PC-3 (cell line): Measurements from ENCODE around the gene WTIP. TPM values are rescaled to one million over a fixed set of nuclear protein-coding genes. Genes with fewer than 3 reads are reported as not detected.

Experiments used
- ATAC-seq: fragments of 200-7000 bp; cut with Tn5 transposase; 2 replicates; pipeline ENCODE4 v1.9.1; 2020; ENCODE audit warnings: mild to moderate bottlenecking, moderate library complexity
- BruUV-seq: library from RNA; stranded (reverse); fragments of 400-500 nt; replicated peaks from 2 replicates; lab custom pipeline; 2021; lab: Mats Ljungman, UMichigan
- CTCF ChIA-PET: fragments of 300-600 bp; sonication (Branson Sonifier 250); formaldehyde crosslinking; loops from one replicate; lab custom pipeline; 2022; ENCODE audit warnings: antibody characterized with exemption; lab: Charles Lee
- POLR2A ChIA-PET: fragments of 300-600 bp; sonication (Branson Sonifier 250); formaldehyde crosslinking; loops from one replicate; lab custom pipeline; 2022; ENCODE audit warnings: antibody characterized with exemption; ENCODE audit not compliant: unreplicated experiment; lab: Charles Lee
- DNase-seq: peaks from one replicate; pipeline ENCODE4 v3.0.0-alpha.2; 2015
- H2AFZ ChIP-seq: fragments of 300-600 bp; sonication (generic); 2 replicates; pipeline ENCODE4 v1.6.0; 2016; ENCODE audit warnings: antibody characterized with exemption, low read length
- H3F3A ChIP-seq: fragments of 300-600 bp; sonication (generic); one replicate; pipeline ENCODE4 v1.6.0; 2017; ENCODE audit warnings: antibody characterized with exemption, low read length, control low read depth, mild to moderate bottlenecking; ENCODE audit not compliant: unreplicated experiment
- H3K27ac ChIP-seq: fragments of 300-600 bp; sonication (generic); 2 replicates; pipeline ENCODE4 v1.5.1; 2016; ENCODE audit warnings: mild to moderate bottlenecking, low read length
- H3K27me3 ChIP-seq: fragments of 300-600 bp; sonication (generic); 2 replicates; pipeline ENCODE4 v1.6.1; 2016; ENCODE audit warnings: low read length, mixed read lengths
- H3K36me3 ChIP-seq: fragments of 300-600 bp; sonication (generic); 2 replicates; pipeline ENCODE4 v1.6.1; 2016; ENCODE audit warnings: low read depth, mixed run types, low read length, mixed read lengths
- H3K4me1 ChIP-seq: fragments of 300-600 bp; sonication (generic); 2 replicates; pipeline ENCODE4 v1.5.1; 2016; ENCODE audit warnings: low read length; ENCODE audit not compliant: insufficient read depth
- H3K4me2 ChIP-seq: fragments of 300-600 bp; sonication (generic); 2 replicates; pipeline ENCODE4 v1.6.0; 2016; ENCODE audit warnings: low read length
- H3K4me3 ChIP-seq: fragments of 300-600 bp; sonication (generic); 2 replicates; pipeline ENCODE4 v1.5.1; 2016; ENCODE audit warnings: mild to moderate bottlenecking, low read length, mixed read lengths
- H3K79me2 ChIP-seq: fragments of 300-600 bp; sonication (generic); 2 replicates; pipeline ENCODE4 v1.6.1; 2017; ENCODE audit warnings: low read length, mixed read lengths
- H3K9ac ChIP-seq: fragments of 300-600 bp; sonication (generic); 2 replicates; pipeline ENCODE4 v1.6.0; 2016; ENCODE audit warnings: mild to moderate bottlenecking, low read length
- H3K9me2 ChIP-seq: fragments of 300-600 bp; sonication (generic); replicated peaks from 2 replicates; pipeline ENCODE4 v1.6.1; 2016; ENCODE audit warnings: mixed run types, low read length, mixed read lengths
- H3K9me3 ChIP-seq: fragments of 300-600 bp; sonication (generic); 2 replicates; pipeline ENCODE4 v1.6.1; 2016; ENCODE audit warnings: low read length, mixed read lengths
- H4K20me1 ChIP-seq: fragments of 300-600 bp; sonication (generic); 2 replicates; pipeline ENCODE4 v1.6.1; 2016; ENCODE audit warnings: low read length, mixed read lengths
- EZH2 ChIP-seq: fragments of 300-600 bp; sonication (generic); IDR thresholded peaks from one replicate; pipeline ENCODE4 v1.6.1; 2017; ENCODE audit warnings: antibody characterized with exemption, mild to moderate bottlenecking, low read length; ENCODE audit not compliant: unreplicated experiment
- EZH2phosphoT487 ChIP-seq: fragments of 300-600 bp; sonication (generic); IDR thresholded peaks from 2 replicates; pipeline ENCODE4 v1.6.1; 2018; ENCODE audit warnings: mild to moderate bottlenecking, antibody characterized with exemption, low read length, borderline replicate concordance
- intact Hi-C: fragments of 100-400 bp; cut with micrococcal nuclease; formaldehyde crosslinking; loops from 2 replicates; pipeline ENCODE4 v1.9.0; 2023
- total RNA-seq: library from RNA; depleted of rRNA; stranded (reverse); fragments of >200 nt; gene quantifications from 2 replicates; pipeline ENCODE4 v1.2.3, GENCODE V29; 2014
- TF ChIP-seq, protein P1 (sequence below): fragments of 300-600 bp; sonication (generic); conservative IDR thresholded peaks from 2 replicates; pipeline ENCODE4 v1.5.1; 2017; ENCODE audit warnings: antibody characterized with exemption, low read depth, mild to moderate bottlenecking, low read length

Gene WTIP
- total RNA-seq, 1 experiment from 2014 or later: 5.2 TPM

- Histone ChIP-seq H3K9me3 (no peaks in the 10 kb centered on the region), H3F3A (no peaks in the 10 kb centered on the region), H3K4me2 (no peak overlapping the region), H3K4me3 (no peak overlapping the region), H3K79me2 (no peaks in the 10 kb centered on the region), H3K9ac (no peak overlapping the region), H3K4me1 (no peaks in the 10 kb centered on the region), H2AFZ (no peak overlapping the region), H3K9me2 (no peaks in the 10 kb centered on the region), H3K36me3 (no peaks in the 10 kb centered on the region), H4K20me1 (no peaks in the 10 kb centered on the region), H3K27ac (no peak overlapping the region), H3K27me3 (no peaks in the 10 kb centered on the region; the same call in 1 of the 2 replicates)
- intact Hi-C loops: no loop called here
- ChIA-PET POLR2A (no interaction called here), CTCF (no interaction called here)
- TF ChIP-seq EZH2: no peak
- TF ChIP-seq EZH2phosphoT487: no peak
- TF ChIP-seq, protein P1, sequence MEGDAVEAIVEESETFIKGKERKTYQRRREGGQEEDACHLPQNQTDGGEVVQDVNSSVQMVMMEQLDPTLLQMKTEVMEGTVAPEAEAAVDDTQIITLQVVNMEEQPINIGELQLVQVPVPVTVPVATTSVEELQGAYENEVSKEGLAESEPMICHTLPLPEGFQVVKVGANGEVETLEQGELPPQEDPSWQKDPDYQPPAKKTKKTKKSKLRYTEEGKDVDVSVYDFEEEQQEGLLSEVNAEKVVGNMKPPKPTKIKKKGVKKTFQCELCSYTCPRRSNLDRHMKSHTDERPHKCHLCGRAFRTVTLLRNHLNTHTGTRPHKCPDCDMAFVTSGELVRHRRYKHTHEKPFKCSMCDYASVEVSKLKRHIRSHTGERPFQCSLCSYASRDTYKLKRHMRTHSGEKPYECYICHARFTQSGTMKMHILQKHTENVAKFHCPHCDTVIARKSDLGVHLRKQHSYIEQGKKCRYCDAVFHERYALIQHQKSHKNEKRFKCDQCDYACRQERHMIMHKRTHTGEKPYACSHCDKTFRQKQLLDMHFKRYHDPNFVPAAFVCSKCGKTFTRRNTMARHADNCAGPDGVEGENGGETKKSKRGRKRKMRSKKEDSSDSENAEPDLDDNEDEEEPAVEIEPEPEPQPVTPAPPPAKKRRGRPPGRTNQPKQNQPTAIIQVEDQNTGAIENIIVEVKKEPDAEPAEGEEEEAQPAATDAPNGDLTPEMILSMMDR: no peak
- BruUV-seq: no TSS peak
- no peak for DNase-seq
- no peak for ATAC-seq
These were observed 30.8 kb downstream of the WTIP start for GRCh38 chr19:34512254-34512822.

- no peaks in the 10 kb centered on the region for H3K36me3 ChIP-seq
- no peak overlapping the region for H3K9ac ChIP-seq
- TF ChIP-seq EZH2phosphoT487 (no peak), EZH2 (no peak)
- TF ChIP-seq, protein P1: no peak
- no TSS peak for BruUV-seq
- no peaks in the 10 kb centered on the region; the same call in 1 of the 2 replicates for H3K27me3 ChIP-seq
- ChIA-PET POLR2A (no interaction called here), CTCF (no interaction called here)
- H3K9me2 ChIP-seq: no peaks in the 10 kb centered on the region
- no peaks in the 10 kb centered on the region for H3F3A ChIP-seq
- ATAC-seq (no peak), DNase-seq (no peak)
- H3K9me3 ChIP-seq: no peaks in the 10 kb centered on the region
- H2AFZ ChIP-seq: no peak overlapping the region
- H3K4me3 ChIP-seq: no peak overlapping the region
- intact Hi-C loops: no loop called here
- H3K4me1 ChIP-seq: no peaks in the 10 kb centered on the region
- no peak overlapping the region for H3K27ac ChIP-seq
- H3K4me2 ChIP-seq: no peak overlapping the region
- H4K20me1 ChIP-seq: no peaks in the 10 kb centered on the region
- H3K79me2 ChIP-seq: no peaks in the 10 kb centered on the region
These were observed 32.2 kb downstream of the WTIP start for GRCh38 chr19:34513767-34514166.

- Histone ChIP-seq H3K4me3 (no peak overlapping the region), H3K27me3 (peaks cover 4% of the 10 kb centered on the region; the same call in 1 of the 2 replicates), H3F3A (no peaks in the 10 kb centered on the region), H3K9ac (no peak overlapping the region), H3K9me3 (no peaks in the 10 kb centered on the region), H3K79me2 (no peaks in the 10 kb centered on the region), H3K9me2 (no peaks in the 10 kb centered on the region), H3K4me1 (no peaks in the 10 kb centered on the region), H3K4me2 (no peak overlapping the region), H4K20me1 (no peaks in the 10 kb centered on the region), H3K27ac (no peak overlapping the region), H3K36me3 (no peaks in the 10 kb centered on the region), H2AFZ (no peak overlapping the region)
- POLR2A ChIA-PET: no interaction called here
- DNase-seq (no peak), ATAC-seq (no peak)
- CTCF ChIA-PET: no interaction called here
- no peak for TF ChIP-seq EZH2phosphoT487
- TF ChIP-seq, protein P1: no peak
- no peak for TF ChIP-seq EZH2
- BruUV-seq: no TSS peak
- intact Hi-C loops: no loop called here
These were observed 38.0 kb downstream of the WTIP start for GRCh38 chr19:34519602-34520001.
